ENCODE data around the gene MYO9A.

DNA sequence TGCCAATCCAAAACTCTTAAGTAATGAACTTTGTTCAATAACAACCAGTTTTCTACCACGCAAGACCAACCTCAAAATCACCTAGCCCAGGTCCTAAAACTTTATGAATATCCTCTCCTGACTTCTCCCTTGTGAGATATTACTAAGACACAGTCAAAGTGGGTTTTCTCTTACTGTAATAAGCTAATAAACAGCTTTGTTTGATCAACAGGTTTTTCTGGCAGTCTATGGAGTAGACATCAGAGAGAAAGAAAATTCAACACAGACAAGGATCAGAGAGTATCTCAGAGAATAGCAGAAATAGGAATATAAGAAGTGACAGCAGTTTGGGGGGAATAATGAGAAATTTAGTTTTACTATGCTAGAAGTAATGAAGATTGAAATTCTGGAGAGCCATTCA, 228.0 kb downstream of the MYO9A start:
- TF ChIP-seq POLR2AphosphoS5 (IDR thresholded peaks at IDR 0.05) = no peak
- no peak for TF ChIP-seq POLR2A (IDR thresholded peaks at IDR 0.05)
- TF ChIP-seq, protein P1, sequence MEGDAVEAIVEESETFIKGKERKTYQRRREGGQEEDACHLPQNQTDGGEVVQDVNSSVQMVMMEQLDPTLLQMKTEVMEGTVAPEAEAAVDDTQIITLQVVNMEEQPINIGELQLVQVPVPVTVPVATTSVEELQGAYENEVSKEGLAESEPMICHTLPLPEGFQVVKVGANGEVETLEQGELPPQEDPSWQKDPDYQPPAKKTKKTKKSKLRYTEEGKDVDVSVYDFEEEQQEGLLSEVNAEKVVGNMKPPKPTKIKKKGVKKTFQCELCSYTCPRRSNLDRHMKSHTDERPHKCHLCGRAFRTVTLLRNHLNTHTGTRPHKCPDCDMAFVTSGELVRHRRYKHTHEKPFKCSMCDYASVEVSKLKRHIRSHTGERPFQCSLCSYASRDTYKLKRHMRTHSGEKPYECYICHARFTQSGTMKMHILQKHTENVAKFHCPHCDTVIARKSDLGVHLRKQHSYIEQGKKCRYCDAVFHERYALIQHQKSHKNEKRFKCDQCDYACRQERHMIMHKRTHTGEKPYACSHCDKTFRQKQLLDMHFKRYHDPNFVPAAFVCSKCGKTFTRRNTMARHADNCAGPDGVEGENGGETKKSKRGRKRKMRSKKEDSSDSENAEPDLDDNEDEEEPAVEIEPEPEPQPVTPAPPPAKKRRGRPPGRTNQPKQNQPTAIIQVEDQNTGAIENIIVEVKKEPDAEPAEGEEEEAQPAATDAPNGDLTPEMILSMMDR (IDR thresholded peaks at IDR 0.05) = no peak

Data from breast epithelium (tissue), 3 donors.